OCI-M1 (cell line): ENCODE results near the gene RPTOR.
A peak's percentile ranks its signal among the peaks of the same experiment; 100 is the strongest.

Source experiments
- DNase-seq: peaks from one replicate; lab custom pipeline; 2025; lab: John Stamatoyannopoulos, UW

RPTOR gene

DNA sequence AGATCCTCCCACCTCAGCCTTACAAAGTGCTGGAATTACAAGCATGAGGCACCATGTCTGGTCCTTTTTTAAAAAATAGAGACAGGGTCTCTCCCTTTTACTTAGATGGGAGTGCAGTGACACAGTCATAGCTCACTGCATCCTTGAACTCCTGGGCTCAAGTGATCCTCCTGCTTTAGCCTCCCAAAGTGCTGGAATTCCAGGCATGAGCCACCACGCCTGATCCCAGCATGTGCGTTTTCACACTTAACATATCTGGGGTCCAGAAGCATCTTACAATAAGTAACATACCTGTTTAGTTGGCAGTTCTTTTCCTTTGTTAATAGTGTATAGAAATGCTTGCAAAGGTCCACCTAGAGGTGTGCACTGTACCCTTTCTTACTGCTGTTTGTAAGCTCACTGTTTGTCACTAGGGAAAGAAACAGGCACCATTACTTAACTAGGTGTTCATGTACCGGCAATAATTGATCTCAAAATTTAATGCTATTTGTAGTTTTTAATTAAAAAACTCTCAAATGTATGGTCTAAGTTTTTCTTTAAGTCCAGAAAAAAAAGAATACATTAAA, 221.7 kb downstream of the RPTOR start:
- DNase-seq, result no peak

DNA sequence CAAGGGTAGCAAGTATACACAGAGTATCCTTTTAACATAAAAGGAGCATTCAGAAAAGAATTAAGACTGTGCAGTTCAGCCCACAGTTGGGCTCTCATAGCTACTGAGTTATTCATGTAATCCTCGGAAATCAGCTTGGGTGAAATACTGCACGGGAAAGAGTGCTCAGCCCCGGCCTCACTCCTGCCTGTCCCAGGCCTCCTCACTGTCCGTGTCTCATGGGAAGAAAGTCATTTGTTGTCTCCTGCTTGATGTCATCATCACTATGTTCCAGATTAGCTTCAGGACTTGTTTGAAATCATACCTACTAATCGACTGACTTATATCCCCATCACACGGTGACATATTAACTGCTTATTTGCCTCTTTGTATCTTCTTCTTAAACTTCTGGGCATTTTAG, 223.8 kb downstream of the RPTOR start:
- DNase-seq, result no peak

DNA sequence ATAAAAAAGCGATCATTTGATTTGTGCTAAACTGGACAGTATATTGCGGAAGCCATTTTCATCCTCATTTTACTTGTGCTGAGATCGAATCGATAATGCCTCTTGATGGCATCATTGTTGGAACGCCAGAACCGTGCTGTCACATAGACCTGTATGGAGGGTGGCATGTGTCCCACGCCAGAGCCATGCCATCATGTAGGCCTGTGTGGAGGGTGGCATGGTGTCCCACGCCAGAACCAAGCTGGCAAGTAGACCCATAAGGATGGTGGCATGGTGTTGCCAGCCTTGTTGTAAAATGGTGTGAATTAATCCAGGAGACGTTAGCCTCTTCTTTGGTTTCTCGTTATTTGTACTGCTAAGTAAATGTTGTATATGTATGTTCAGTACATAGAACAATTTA, 224.3 kb downstream of the RPTOR start:
- no peak for DNase-seq

DNA sequence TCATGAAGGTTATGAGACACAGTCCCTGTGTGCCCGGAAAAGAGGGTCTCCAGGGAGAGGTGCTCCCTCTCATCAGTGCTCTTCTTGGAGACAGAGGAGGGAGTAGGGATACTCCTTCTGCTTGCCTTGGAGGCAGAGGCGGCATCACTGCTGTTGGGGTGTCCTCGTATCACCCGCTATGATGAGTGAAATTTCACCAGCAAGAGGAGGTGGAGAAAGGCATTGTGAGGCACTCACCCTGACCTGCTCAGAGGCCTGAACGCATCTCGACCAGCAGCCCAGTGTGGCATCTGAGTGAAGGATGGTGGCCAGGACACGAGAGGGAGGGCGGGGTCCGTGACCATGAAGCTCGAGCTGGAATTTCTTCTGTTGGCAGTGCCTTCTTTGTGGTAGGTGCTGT, 224.9 kb downstream of the RPTOR start:
- no peak for DNase-seq

DNA sequence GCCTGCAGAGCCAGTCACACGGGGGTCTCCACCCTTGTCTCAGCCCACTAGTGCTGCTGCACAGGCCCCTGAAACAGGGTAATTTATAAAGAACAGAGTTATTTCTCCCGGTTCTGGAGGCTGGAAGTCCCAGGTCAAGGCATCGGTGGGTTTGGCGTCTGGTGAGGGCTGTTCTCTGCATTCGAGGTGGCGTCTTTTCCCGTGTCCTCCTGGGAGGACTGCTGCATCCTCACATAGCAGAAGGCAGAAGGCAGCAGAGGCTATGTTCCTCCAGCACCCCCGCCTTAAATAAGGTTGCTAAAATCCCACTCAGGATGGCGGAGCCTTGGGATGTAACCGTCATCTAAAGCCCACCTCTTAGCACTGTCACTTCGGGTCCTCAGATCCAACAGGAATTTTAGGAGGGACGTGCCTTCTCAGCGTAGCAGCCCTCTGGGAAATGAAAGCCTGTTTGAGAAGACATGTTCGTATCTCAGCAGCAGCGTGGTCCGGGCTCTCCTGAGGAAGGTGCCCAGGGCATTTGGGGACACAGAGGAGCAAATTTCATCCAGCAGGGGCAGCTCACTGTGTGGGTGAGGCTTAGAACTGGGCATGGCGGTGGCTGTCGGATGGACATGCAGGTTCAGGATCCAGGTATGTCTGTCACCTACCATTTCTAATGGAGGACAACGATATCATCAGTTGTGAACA, 225.4 kb downstream of the RPTOR start:
- DNase-seq, result no peak

DNA sequence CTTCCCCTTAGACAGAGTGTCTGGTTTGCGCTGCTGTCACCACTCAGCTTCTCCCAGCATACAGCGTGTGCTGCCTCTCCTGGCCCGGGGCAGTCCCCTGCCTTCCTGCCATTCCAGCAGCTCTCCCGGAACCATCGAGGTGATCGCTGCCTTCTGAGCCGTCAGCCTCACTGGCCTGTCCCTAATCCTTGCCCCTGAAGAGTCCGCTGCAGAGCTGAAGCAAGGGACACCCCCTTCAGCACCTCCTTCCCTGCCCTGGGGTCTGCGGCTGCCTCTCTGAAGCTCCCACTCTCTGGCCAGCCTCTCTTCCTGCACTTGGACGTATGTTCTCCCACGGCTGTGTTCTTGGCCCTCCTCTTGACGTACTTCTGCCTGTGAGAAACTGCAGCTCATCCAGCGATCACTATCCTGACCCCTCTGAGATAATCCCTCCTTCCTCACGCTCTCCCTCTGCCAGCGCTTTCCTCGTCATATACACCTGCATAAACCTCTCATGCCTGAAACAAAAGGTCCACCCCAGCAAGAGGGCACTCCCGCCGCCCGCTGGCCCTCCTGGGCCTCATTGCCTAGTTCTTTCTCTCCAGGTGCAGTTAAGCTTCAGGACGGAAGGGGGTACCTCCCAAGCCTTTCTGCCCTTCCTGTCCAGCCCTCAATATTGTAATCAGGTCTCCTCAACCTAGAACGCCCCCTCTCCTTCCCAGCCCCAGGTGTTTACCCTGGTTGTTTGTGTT, 226.4 kb downstream of the RPTOR start:
- DNase-seq, result no peak

DNA sequence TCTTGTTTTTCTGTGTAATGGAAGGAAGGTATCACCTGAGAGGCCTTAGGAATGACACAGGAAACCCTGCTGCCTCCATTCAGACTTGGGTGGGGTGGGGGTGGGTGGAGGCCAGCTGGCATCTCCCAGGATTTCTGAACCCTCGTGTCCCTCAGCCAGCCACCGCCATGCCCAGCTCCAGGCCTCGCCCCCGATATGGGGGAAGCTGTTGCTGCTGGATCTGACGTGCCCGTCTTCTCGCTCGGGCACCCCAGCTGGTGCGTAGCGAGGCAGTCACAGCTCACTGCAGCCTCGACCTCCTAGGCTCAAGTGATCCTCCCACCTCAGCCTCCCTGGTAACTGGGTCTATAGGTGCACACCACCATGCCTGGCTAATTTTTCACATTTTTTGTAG, 227.0 kb downstream of the RPTOR start:
- no peak for DNase-seq

DNA sequence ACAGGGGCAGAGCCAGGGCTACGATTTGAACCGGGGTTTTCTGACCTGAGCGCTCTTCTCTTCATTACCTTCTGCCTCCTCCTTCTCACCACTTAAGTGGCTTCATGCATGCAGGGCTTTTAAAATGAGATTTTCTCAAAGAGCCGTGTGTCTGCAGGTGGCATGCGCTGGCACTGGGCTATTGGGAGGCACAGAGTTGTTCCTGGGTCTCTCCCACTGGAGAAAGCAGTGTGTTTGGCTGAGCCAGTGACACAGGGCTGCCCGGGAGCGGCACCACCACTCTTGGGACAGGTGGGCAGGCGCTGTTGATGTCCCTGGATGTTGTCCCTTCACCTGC, 228.2 kb downstream of the RPTOR start:
- DNase-seq, result no peak

DNA sequence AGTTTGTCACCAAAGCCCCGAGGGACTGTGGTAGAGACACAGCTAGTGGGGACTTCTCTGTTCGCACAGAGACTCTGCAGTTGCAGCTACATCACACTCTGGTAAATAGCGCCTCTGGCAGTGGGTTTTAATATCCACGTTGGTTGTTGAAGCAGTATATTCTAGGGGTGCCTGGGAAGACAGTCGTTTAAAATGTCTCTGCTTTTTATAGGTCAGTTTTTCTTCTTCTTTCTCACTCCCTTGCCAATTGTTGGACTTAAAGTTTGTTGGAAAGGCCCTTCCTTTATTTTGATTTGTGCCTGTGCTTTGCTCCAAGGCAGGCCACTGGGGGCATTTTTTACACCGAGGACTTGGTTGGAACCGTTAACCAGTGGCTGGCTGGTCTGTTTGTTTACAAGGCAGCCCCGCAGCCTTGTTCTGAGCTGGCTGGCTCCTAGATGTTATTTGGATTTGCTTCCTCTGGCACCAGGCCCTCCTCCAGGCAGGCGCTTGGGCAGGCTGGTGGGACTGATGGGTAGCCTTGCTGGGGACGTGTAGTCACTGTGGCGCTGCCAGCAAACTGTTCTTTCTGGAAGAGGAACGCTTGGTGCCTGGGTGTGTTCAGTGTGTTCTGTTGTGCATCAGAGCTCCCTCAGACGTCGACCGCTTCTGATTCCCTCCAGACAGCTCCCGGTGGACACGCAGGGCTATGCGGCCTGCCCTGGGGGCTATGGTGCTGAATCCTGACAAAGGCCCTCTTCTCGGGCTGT, 228.8 kb downstream of the RPTOR start:
- DNase-seq, result no peak

DNA sequence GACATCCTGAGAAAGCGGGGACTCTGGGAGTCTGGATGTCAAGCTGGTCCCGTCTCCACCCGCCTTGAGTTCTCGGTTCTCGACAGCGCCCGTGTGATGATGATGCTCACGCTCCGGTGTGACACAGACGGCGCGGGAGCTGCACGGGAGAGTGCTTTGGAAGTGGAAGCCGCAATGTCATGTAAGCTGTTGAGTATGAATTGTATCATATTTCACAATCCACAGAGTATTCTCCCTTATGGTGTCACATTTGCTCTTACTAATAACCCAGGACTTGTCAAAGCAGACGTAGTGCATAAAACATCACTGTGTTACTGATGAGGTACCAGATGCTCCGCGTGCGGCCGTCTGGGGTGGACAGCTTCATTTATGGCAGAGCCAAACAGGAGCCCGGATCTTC, 229.5 kb downstream of the RPTOR start:
- no peak for DNase-seq

DNA sequence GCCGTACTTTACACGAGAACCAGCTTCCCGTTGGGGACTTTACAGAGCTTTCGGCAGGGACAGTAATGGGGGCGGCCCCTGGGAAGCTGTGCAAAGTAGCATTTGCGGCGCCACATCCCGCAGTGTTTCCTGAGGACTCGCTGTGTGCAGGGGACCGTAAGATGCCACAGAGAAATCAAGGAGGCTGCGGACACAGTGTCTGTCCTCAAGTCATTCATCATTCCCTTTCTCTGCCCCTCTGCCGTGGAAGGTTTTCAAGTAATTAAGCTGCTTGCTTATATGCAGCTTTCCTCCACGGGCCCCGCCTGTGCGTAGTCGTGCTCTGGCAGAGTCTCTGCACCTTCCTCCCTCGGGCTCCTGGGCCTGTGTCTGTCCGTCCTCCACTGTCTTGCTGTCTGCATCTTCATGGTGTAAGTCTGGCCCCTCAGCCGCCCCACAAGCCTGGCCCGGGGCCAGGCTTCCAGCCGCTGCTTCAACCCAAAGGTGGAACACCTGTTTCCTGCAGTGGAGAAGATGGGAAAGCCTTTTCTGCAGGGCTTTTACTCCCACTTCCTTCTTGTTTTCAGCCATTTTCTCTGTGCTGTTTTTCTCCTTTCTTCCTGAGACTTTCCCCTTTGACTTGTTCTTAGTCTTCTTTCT, 230.1 kb downstream of the RPTOR start:
- no peak for DNase-seq

DNA sequence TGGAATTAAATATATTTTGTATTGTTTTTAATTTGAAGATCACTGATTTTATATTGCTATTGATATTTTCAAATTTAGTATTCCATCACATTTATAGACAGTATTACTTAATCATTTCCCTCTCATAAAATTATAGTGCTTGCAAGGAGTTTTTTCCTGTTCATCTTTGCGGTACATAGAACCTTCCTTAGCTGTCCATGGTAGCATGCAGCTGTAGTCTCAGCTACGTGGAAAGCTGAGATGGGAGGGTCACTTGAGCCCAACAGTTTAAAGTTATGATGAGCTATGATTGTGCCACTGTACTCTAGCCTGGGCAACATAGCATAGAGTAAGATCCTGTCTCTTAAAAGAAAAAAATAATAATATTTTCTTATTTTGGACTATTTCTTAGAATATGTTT, 231.2 kb downstream of the RPTOR start:
- no peak for DNase-seq

DNA sequence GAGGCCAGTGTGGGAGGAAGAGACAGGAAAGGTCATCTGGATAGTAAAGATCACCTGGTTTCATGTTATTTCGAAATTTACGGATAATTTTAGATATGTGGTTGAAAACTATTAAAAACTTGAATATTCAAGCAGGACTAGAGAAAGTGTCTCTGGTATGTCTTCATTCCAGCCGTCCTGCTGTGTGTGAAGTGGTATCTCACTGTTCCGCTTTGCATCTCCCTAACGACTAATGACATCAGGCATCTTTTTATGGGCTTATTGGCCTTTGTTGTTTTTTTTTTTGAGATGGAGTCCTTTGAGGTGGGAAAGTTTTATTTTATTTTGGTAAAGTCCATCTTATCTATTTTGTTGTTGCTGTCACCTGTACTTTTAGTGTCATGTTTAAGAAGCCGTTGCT, 232.6 kb downstream of the RPTOR start:
- no peak for DNase-seq

DNA sequence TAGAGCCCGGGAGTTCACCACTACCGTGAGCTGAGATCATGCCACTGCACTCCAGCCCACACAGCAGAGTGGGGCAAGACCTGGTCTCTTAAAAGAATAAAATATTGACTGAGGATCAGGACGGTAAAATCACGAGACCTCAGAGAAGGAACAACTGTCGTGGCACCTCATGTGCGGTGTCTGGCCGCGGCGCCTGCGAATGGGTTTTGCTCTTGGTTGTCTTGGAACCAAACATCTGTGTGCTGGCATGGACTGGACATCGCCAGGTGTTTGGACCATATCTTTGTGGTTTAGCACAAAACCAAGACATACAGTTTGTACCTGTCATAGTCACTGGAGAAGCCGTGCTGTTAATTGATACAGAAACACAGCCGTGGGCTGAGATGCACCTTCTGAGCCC, 234.1 kb downstream of the RPTOR start:
- no peak for DNase-seq

DNA sequence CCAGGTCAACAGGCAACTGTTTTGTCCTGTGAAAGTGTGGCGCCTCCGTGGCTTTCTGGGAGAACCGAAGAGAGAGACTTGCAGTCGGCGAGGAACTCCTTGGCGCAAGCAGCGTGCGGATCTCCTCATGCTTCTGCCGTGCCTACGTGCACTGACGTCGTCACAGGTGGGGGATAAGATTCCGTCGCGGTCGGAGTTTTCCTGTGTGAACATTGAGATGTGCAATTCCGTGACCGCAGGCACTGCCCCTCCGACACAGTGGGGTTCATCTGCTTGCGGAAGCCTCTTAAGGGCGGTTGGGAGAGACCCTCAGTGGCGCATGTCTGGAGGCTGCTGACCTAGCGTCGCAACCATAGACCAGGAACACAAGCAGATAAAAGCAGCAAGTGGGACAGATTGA, 234.7 kb downstream of the RPTOR start:
- DNase-seq, result no peak

DNA sequence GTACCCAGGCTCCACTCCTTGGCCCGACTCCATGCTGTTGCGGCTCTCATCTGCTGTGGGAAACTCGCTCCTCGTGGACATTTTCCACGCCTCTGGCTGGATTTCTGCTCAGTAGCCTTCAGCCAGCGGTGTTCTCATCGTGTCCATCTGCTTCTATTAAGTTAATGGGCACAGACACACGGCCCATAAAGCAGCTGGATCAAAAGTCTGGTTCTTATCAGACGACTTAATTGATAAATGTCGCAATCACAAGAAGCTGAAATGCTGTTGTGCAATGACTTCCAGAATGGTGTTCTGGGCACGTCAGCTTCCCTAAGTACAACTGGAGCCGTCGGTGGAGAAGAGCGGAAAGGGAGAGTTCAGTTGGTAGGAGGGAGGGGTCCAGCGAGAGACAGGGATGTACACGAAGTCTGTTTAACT, 235.3 kb downstream of the RPTOR start:
- DNase-seq, result peak; percentile 2

DNA sequence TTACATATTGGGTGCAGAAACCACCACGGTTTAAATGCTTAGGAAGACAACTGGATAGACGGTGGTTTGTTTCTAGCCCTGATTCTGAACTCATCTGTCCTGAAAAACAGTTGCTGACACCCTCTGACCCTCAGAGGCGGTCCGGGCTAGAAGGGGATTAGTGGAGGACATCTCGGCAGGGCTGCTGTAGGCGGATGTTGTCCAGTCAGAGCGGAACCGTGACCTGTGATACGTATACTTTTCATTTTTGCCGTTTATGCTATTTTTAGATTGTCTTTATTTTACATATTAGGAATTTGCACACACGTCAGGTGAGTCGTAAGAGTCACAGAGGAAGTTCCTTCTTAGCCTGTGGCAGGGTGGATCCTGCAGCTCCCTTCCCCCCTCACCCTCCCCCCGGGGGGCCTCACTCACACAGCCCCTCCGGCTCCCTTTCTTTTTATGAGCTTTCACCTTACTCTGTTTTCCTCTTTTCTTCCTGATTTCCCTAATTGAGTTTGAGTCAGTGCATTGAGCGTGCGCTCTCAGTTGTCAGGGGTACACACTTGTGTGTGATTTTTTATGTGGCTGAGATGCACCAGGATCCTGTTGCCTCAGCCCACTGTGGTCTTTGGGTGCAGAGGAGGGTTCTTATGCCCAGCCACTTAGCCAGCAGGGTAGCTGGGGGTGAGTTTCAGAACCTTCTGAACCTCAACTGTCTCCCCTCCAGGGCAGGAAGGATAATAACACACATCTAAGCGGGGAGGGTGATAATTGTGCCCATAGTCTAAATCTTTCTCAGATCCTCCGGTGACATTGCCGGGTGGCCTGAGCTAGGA, 236.0 kb downstream of the RPTOR start:
- DNase-seq, result no peak

DNA sequence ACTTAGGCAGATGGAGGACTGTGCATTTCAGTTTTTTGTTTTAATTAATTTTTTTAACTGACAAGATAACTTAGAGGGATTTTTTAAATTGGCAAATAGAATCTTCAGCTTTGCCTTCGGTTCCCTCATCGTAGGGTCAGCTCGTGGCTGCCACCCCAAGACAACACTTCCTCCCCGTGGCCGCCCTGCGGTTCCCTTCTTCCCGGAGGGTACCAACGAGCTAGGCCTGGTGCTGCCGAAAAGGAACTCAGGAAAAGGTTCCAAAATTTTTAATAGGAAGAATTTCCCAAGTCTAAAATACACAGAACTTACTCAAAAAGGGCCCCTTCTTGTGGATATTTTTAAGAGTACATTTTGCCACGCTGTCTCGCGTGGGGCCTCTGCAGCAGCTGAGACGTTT, 236.6 kb downstream of the RPTOR start:
- DNase-seq, result no peak

DNA sequence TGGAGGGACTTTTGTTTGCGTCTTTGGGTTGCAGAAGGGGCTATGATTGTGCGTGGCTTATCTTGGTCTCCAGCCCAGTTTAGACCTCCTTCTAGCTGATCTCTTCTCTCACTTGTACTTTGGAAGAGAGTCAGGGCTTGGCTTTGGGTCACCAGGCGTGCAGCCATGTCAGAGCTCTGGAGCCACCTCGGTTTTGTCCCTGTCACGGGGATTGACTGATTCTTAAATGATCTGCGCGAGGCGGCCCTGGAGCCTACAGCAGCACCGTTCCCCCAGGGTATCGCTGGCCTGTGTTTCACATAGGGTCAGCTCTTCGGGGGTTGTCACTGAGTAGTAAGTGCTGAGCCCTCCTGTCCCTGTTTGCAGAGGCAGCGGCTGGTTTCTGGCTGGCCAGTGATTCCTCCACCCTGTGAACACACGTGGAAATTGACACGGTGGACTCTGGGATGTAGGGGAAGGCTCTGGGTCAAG, 237.2 kb downstream of the RPTOR start:
- DNase-seq, result no peak

DNA sequence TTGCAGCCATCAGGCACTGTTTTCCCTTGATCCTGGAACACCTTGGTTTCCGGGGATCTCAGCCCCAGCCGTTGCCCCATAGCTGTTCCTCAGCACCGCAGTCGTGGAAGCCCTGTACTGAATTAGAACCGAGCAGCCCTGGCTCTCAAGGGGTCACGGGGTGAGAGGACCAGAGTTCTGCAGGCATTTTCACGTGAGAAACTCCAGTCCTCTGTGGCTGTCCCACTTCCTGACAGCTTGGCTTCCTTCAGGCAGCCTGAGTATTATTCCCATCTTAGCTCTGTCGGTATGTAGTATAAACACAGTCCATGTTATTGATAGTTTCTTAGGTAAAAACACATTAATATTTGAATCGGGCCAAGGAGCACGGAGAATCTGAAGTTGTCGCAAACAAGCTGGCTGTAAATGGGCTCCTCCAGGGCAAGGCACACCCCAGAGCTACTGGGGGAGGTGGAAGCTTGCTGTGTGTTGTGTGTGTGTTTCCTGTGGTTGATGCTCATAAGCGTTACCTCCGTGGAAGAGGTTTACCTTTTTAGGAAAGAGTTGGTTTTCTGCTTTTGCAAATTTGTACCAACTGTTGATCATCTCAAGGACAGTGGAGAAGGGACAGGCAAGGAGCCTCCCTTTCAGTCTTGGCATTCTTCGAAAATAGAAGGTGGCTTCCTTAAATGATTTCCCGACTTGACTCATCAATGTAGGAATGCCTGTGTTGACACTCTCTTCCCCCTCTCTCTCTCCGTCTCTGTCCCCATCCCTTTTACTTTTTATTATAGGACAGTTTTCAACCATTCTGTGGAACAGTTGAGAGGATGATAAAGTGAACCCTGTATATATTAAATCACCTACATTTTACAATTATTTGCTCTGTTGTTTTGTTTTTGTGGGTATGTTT, 238.1 kb downstream of the RPTOR start:
- DNase-seq, result no peak
